ENCODE results near the gene AEBP1. TPM values are rescaled to one million over a fixed set of nuclear protein-coding genes. Genes with fewer than 3 reads are reported as not detected.

Gene AEBP1
- total RNA-seq, 4 donors from 2014 or later, result 33.9 to 151 (median 89.0) TPM

- 96 to 97% methylated on average over 5 to 17 of the region's 17 CpGs for WGBS, 2 donors (ENCODE audit: low coverage in 1 of 2)
- TF ChIP-seq EP300 (IDR thresholded peaks at IDR 0.05; ENCODE audit: low read depth) (no peak), POLR2AphosphoS5 (IDR thresholded peaks at IDR 0.05) (no peak), CTCF (IDR thresholded peaks at IDR 0.05) (no peak), POLR2A (IDR thresholded peaks at IDR 0.05) (no peak)
- peaks cover 0 to 22% (median 0%) of the 10 kb centered on the region in 4 donors for H3K36me3 ChIP-seq
- no peak for DNase-seq
- intact Hi-C loops (cut with DNase I; ENCODE audit: low total_unique reads), result no loop called here
- H3K4me1 ChIP-seq, result peaks cover 14 to 36% (median 32%) of the 10 kb centered on the region in 4 donors
- no peak overlapping the region for H3K4me3 ChIP-seq
- no peaks in the 10 kb centered on the region for H3K9me3 ChIP-seq
- in situ Hi-C loops (cut with MboI; ENCODE audit: low pct_ligation_motif_present in 1 of 4, low pct_unique_long_range_greater_than_20kb in 1 of 4, low sequenced_read_pairs in 3 of 4), result no loop called here
- no peaks in the 10 kb centered on the region for H3K27me3 ChIP-seq
- no peak overlapping the region for H3K27ac ChIP-seq
Observed at GRCh38 chr7:44075296-44076075, 28.7 kb upstream of the AEBP1 start.

DNA sequence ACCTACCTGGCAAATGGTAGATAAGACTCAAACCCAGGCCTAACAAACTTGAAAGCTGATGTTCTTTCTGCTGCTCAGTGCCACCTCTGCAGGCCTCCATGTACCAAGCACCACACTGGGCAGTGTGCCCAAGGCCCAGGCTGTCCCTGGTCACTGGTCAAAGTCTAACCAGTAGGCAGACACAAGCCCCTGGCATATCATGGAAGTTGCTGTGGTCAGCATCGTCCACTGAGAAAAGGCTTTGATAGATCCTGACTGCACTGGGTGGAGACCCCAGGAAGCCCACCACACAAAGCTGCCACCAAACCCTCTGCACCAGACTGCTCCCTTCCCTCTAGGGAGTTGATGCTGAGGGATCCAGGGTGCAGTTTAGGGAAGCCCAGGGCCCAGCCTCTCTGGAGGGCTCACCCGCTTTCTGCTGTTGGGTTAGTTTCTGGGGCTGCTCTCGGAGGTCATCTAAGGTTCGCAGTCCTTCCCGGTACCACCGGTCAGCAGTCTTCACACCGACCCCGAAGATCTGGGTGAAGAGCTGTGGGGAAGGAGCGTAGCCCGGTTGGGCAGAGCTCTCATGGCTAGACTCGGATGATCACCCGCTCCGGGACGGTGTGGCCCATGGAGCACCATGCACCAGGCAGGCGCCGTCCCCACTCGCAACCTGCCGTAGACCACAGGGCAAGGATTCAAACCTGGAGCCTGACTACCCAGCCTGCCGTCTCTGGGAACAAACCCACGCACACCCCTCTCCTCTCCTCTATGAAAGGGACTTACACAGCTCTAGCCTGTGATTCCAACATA lies 27.8 kb upstream of the AEBP1 start:
- intact Hi-C loops (cut with DNase I; ENCODE audit: low total_unique reads), result no loop called here
- Histone ChIP-seq H3K27ac (no peak overlapping the region), H3K9me3 (no peaks in the 10 kb centered on the region), H3K36me3 (peaks cover 0 to 22% (median 0%) of the 10 kb centered on the region in 4 donors), H3K4me3 (no peak overlapping the region), H3K4me1 (peaks cover 14 to 39% (median 37%) of the 10 kb centered on the region in 4 donors), H3K27me3 (no peaks in the 10 kb centered on the region)
- TF ChIP-seq EP300 (IDR thresholded peaks at IDR 0.05; ENCODE audit: low read depth) (no peak), POLR2AphosphoS5 (IDR thresholded peaks at IDR 0.05) (no peak), POLR2A (IDR thresholded peaks at IDR 0.05) (no peak), CTCF (IDR thresholded peaks at IDR 0.05) (no peak)
- DNase-seq, result no peak
- 80 to 93% methylated on average over 1 to 20 of the region's 20 CpGs for WGBS, 2 donors (ENCODE audit: low coverage in 1 of 2)
- in situ Hi-C loops (cut with MboI; ENCODE audit: low pct_ligation_motif_present in 1 of 4, low pct_unique_long_range_greater_than_20kb in 1 of 4, low sequenced_read_pairs in 3 of 4), result no loop called here

- no peak for DNase-seq
Observed at GRCh38 chr7:44077061-44077460, 27.1 kb upstream of the AEBP1 start.

More at GRCh38 chr7:44077061-44077460, 27.1 kb upstream of the AEBP1 start:
- WGBS, 2 donors (ENCODE audit: low coverage in 1 of 2), result 71 to 94% methylated on average over 3 to 9 of the region's 9 CpGs
- Histone ChIP-seq H3K4me3 (no peak overlapping the region), H3K27me3 (no peaks in the 10 kb centered on the region), H3K36me3 (peaks cover 0 to 22% (median 0%) of the 10 kb centered on the region in 4 donors), H3K27ac (no peak overlapping the region), H3K4me1 (peaks cover 12 to 37% (median 33%) of the 10 kb centered on the region in 4 donors), H3K9me3 (no peaks in the 10 kb centered on the region)
- TF ChIP-seq EP300 (IDR thresholded peaks at IDR 0.05; ENCODE audit: low read depth) (no peak), CTCF (IDR thresholded peaks at IDR 0.05) (no peak), POLR2A (IDR thresholded peaks at IDR 0.05) (no peak), POLR2AphosphoS5 (IDR thresholded peaks at IDR 0.05) (no peak)
- in situ Hi-C loops (cut with MboI; ENCODE audit: low pct_ligation_motif_present in 1 of 4, low pct_unique_long_range_greater_than_20kb in 1 of 4, low sequenced_read_pairs in 3 of 4) (no loop called here), intact Hi-C loops (cut with DNase I; ENCODE audit: low total_unique reads) (no loop called here)
